Stimulated activated CD4-positive, alpha-beta T cell treated with anti-CD3 and anti-CD28 coated beads, Interleukin-15, amount 100 ng/mL, for 24 hours (primary cell): Measurements from ENCODE around the gene EIF4E.
"Not testable (repeated sequence)": the region's sequence is repeated elsewhere in the genome, so short reads cannot be mapped to it uniquely, and the experiment has no call there.

Experiments used
- DNase-seq: peaks from one replicate; pipeline ENCODE4 v3.0.0-alpha.2; 2020

Gene EIF4E

GRCh38 chr4:98930311-98930865 is 1.5 kb upstream of the EIF4E start:
- DNase-seq = no peak

GRCh38 chr4:98929341-98930267 is 671 bp upstream of the EIF4E start:
- DNase-seq = peak; percentile 63

GRCh38 chr4:98928131-98928504 is 815 bp downstream of the EIF4E start:
- peak; percentile 87 for DNase-seq

GRCh38 chr4:98926257-98926656 is 2.7 kb downstream of the EIF4E start:
- not testable (repeated sequence) for DNase-seq

GRCh38 chr4:98921292-98921691 is 7.6 kb downstream of the EIF4E start:
- DNase-seq = no peak

- no peak for DNase-seq
These were observed 8.9 kb downstream of the EIF4E start for GRCh38 chr4:98919996-98920395.

GRCh38 chr4:98910728-98911127 is 18.2 kb downstream of the EIF4E start:
- not testable (repeated sequence) for DNase-seq

- DNase-seq = no peak
These were observed 19.1 kb downstream of the EIF4E start for GRCh38 chr4:98909646-98910401.

GRCh38 chr4:98908703-98909262 is 20.1 kb downstream of the EIF4E start:
- DNase-seq = no peak

GRCh38 chr4:98908182-98908581 is 20.8 kb downstream of the EIF4E start:
- DNase-seq = no peak

GRCh38 chr4:98905839-98906238 is 23.1 kb downstream of the EIF4E start:
- no peak for DNase-seq

- DNase-seq = no peak
These were observed 23.6 kb downstream of the EIF4E start for GRCh38 chr4:98905297-98905696.

- no peak for DNase-seq
These were observed 25.0 kb downstream of the EIF4E start for GRCh38 chr4:98903963-98904362.

- no peak for DNase-seq
These were observed 25.4 kb downstream of the EIF4E start for GRCh38 chr4:98903561-98903960.

GRCh38 chr4:98899277-98899676 is 29.7 kb downstream of the EIF4E start:
- DNase-seq = no peak

- DNase-seq = no peak
These were observed 37.2 kb downstream of the EIF4E start for GRCh38 chr4:98891478-98892337.

- no peak for DNase-seq
These were observed 38.1 kb downstream of the EIF4E start for GRCh38 chr4:98890702-98891455.

- no peak for DNase-seq
These were observed 41.8 kb downstream of the EIF4E start for GRCh38 chr4:98887145-98887544.

GRCh38 chr4:98886382-98886781 is 42.6 kb downstream of the EIF4E start:
- not testable (repeated sequence) for DNase-seq

GRCh38 chr4:98880884-98881283 is 48.0 kb downstream of the EIF4E start:
- not testable (repeated sequence) for DNase-seq

- no peak for DNase-seq
These were observed 49.4 kb downstream of the EIF4E start for GRCh38 chr4:98879515-98879914.

- no peak for DNase-seq
These were observed 55.9 kb downstream of the EIF4E start for GRCh38 chr4:98873059-98873458.
